UCSD-AML1 (cell line): ENCODE results near the gene TAF11L4.
"Not testable (repeated sequence)": the region's sequence is repeated elsewhere in the genome, so short reads cannot be mapped to it uniquely, and the experiment has no call there.

Experiments
- DNase-seq: peaks from one replicate; lab custom pipeline; 2025; ENCODE audit not compliant: unreplicated experiment; lab: John Stamatoyannopoulos, UW

The TAF11L4 gene

DNA sequence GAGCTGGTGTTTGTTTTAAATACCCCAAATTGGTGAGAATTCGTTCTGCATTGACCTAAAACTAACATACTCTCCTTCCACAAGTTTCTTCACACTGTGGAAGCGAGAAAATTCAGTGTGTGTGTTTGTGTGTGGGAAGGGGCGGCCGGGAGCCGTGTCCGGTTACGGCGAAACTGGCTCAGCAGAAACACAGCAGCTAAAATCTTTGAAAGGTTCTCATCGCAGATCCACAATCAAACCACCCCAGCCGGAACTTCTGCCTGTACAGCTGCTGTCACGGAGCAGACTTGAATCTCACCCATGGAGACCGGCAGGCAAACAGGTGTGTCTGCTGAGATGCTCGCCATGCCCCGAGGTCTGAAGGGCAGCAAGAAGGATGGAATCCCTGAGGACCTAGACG lies at the start of gene TAF11L4:
Gene TAF11L4 (plus strand): TSS at position 301 of the 400 bp plus-strand sequence.
- not testable (repeated sequence) for DNase-seq

DNA sequence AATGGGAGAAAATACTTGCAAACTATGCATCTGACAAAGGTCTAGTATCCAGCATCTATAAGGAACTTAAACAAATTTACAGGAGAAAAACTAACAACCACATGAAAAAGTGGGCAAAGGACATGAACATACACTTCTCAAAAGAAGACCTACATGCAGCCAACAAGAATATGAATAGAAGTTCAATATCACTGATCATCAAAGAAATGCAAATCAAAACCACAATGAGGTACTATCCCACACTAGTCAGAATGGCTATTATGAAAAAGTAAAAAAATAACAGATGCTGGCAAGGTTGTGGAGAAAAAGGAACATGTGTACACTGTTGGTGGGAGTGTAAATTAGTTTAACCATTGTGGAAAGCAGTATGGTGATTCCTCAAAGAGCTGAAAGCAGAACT lies 46.5 kb upstream of the TAF11L4 start:
- not testable (repeated sequence) for DNase-seq

DNA sequence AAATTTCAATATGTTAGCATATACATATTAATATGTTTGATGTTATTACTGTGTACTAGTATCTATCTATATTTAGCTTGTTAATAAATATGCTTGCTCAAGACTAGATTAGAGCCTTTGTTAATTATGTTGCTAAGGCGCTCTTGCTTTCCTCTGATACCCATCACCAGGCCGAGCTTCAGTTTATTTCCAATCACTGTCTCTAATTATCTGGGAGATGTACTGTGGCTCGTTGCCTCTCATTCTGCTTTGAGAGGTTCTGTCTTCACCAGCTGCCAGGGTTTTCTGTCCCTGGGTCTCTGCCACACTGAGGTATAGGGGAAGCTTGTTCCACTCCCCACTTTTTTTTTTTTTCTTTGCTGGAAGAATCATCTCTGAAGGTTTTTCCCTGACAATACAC lies 44.6 kb upstream of the TAF11L4 start:
- no peak for DNase-seq

DNA sequence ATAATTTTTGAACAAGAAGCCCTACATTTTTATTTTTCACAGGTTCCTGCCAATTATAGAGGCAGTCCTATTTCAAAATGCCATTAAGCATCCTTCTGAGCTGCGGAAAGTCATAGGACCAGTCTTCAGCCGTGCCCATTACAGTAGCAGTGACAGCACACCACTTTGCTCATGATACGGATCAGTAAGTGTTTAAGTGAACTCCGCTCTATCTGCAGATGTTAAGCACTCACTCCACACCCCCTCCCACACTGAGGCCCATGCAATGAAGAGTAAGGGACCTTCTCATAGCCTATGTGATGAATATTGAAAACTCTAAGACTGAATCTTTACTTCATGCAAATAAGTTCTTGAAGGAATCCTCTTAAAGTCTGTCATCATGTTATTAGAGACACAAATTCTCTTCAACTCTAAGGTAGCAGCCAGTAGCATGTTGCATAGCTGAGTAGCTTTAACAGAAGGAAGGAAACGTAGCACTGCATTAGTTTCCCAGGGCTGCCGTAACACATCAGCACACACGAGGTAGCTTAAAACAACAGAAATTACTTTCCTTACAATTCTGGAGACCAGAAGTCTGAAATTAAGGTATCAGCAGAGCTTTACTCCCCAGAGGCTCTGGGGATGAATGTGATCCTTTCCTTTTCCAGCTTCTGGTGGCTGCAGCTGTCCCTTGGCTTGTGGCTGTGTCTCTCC lies 43.9 kb upstream of the TAF11L4 start:
- no peak for DNase-seq

DNA sequence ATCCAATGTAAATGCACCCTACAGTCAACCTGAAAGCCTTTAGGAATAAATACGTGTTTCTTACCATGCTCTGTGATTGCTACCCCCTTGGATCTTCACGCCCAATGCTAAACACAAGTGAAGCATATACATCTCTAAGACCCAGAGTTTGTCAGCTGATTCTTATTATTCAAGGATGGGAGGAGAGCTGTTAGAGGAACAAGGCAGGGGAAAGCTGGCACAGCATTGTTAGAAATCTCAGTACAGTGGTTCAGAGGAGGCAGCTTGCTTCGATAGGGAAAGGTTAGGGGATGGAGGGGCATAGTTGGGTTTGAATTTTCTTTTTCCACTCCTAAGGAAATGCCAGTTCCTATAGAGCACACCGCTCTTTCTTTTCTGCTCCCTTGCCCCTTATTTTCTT lies 40.2 kb upstream of the TAF11L4 start:
- DNase-seq: no peak

DNA sequence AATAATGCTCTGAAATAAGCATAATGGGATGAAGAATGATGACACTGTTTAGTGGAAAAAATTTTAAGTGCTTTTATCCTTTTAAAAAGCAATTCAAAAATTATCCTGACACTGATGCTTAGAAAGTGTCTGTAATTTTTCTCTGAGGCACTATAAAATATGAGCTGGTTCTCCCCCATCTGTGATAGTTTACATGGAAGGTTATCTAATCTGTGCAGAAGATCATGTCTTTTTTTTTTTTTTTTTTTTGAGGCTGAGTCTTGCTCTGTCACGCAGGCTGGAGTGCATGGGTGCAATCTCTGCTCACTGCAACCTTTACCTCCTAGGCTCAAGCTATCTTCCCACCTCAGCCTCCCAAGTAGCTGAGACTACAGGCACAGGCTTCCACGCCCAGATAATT lies 38.8 kb upstream of the TAF11L4 start:
- DNase-seq: no peak

DNA sequence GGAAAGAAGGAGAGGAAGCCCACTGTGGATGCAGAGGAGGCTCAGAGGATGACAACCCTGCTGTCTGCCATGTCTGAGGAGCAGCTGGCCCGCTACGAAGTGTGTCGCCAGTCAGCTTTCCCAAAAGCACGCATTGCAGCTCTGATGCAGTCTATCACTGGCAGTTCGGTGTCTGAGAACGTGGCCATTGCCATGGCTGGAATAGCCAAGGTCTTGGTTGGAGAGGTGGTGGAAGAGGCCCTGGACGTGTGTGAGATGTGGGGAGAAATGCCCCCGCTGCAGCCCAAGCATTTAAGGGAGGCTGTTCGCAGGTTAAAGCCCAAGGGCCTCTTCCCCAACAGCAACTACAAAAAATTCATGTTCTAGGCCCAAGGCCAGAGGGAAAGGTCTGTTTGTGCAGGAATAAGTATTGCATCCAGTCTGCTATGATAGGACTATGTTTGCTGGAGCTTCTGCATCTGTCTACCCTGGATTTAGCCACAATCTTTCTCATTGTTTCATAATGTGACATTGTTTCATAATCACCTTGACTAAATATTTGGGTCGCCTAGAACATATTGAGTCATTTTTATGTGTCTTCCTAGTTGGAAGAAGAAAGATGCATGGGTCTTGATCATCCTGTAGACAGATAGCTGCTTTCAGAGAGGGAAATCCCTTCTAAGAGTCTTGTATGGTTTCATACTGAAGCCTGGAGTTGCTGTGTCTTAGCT lies 35.0 kb upstream of the TAF11L4 start:
- DNase-seq: not testable (repeated sequence)

DNA sequence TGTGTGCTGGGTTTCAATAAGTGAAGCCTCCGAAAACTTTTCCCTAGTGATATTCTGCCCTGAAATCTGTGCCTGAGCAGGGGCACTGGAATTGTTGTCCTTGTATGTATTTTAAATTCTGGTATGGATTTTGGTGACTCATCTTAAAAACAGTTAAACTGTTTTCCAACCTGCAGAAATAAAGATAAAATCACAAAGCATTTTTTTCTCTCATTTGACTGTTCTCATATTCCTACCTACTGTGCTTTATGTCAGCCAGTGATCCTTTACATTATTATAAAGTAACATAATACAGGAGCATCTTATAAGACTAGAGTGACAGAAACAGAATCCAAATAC lies 34.5 kb upstream of the TAF11L4 start:
- no peak for DNase-seq

DNA sequence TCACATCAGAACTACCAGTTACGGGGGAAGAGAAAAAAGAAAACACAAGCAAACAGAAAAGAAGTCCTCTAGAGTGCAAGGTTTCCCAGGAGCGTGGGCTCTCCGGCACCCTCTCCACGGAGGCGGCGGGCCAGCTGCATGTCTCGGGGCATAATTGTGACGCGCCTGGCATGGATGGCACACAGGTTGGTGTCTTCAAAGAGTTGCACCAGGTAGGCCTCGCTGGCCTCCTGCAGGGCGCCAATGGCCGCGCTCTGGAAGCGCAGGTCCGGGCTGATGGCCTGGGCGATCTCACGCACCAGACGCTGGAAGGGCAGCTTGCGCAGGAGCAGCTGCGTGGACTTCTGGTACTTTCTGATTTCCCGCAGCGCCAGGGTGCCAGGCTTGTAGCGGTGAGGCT lies 30.3 kb upstream of the TAF11L4 start:
- not testable (repeated sequence) for DNase-seq

DNA sequence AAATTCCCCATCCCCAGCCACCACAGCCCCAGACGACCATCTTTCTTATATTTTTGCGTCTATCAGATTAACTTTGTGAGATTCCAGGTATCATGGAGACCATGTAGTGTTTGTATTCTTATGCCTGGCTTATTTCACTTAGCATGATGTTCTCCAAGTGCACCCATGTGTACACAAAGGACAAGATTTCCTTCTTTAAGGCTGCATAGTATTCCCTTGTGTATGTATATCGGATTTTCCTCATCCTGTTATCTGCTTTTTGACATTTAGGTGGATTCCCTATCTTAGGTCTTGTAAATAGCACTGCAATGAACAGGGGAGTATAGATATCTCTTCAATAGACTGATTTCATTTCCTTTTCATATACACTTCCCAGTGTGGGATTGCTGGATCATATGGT lies 28.8 kb upstream of the TAF11L4 start:
- DNase-seq: no peak

DNA sequence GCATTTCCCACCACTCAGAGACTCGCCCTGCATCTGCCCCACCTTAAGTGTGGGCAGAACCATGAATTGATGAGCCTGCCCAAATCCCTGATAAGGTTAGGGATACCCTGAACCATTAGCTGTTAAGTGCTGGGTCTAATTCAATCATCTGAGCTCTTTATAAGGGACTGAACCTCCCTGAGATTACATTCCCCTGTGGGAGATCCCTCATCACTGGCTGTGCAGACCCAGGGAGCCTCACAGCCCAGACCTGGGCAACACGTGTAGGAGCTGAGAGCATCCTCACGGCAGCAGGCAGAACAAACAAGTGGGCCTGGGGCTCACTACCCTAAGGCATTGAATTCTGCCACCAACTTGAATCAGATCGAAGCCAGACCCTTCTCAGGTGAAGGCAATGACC lies 24.2 kb upstream of the TAF11L4 start:
- DNase-seq: no peak

DNA sequence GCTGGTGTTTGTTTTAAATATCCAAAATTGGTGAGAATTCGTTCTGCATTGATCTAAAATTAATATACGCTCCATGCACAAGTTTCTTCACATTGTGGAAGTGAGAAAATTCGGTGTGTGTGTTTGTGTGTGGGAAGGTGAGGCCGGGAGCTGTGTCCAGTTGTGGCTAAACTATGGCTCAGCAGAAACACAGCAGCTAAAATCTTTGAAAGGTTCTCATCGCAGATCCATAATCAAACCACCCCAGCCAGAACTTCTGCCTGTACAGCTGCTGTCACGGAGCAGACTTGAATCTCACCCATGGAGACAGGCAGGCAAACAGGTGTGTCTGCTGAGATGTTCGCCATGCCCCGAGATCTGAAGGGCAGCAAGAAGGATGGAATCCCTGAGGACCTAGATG lies 23.7 kb upstream of the TAF11L4 start, which contains the start of gene TAF11L2:
Gene TAF11L2 (plus strand): TSS at position 301 of the 400 bp plus-strand sequence.
- DNase-seq: not testable (repeated sequence)

DNA sequence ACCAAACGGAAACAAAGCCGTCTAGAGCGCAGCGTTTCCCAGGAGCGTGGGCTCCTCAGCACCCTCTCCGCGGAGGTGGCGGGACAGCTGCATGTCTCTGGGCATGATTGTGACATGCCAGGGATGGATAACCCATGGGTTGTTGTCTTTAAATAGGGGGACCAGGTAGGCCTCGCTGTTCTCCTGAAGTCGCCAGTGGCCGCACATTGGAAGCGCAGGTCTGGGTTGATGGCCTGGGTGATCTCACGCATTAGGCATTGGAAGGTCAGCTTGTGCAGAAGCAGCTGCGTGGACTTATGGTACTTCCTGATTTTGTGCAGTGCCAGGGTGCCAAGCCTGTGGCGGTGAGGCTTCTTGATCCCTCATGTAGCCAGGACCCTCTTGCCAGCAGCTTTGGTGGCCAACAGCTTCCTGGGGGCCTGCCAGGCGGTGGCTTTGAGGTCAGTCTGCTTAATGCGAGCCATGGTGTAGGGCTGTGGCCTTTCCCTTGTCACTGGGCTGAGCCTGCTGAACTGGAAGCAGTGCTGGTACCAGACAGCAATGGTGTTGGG lies 9.8 kb upstream of the TAF11L4 start:
- DNase-seq: no peak

DNA sequence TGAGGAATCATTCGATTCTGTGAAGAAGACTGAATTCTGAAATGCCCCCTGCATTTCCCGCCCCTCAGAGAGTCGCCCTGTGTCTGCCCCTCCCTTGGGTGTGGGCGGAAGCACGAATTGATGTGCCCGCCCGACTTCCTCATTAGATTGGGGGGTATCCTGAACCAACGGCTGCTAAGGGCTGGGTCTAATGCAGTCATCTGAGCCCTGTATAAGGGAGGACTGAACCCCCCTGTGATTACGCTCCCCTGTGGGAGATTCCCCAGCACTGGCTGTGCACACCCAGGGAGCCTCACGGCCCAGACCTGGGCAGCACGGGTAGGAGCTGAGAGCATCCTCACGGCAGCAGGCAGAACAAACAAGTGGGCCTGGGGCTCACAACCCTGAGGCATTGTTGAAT lies 4.1 kb upstream of the TAF11L4 start:
- DNase-seq: not testable (repeated sequence)

DNA sequence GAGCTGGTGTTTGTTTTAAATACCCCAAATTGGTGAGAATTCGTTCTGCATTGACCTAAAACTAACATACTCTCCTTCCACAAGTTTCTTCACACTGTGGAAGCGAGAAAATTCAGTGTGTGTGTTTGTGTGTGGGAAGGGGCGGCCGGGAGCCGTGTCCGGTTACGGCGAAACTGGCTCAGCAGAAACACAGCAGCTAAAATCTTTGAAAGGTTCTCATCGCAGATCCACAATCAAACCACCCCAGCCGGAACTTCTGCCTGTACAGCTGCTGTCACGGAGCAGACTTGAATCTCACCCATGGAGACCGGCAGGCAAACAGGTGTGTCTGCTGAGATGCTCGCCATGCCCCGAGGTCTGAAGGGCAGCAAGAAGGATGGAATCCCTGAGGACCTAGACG lies 3.5 kb upstream of the TAF11L4 start, which contains the start of gene TAF11L3:
Gene TAF11L3 (plus strand): TSS at position 301 of the 400 bp plus-strand sequence.
- not testable (repeated sequence) for DNase-seq

DNA sequence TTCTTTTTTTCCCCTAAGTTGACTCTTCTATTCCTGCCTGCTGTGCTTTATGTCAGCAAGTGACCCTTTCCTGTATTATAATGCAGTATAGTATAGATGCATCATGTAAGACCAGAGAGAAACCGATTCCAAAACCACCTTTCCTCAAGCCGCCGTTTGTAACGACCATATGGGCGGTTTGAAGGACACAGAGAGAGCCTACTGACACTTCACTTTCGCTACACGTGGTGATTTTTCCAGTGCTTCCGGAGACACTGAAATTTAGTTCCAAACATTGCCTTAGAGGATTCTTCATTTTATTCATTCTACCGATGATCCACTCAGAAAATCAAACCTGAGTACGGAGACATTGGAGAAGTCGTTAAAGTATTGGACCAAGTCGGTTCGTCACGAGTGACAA lies 2.1 kb upstream of the TAF11L4 start:
- not testable (repeated sequence) for DNase-seq

DNA sequence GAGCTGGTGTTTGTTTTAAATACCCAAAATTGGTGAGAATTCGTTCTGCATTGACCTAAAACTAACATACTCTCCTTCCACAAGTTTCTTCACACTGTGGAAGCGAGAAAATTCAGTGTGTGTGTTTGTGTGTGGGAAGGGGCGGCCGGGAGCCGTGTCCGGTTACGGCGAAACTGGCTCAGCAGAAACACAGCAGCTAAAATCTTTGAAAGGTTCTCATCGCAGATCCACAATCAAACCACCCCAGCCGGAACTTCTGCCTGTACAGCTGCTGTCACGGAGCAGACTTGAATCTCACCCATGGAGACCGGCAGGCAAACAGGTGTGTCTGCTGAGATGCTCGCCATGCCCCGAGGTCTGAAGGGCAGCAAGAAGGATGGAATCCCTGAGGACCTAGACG lies 3.3 kb downstream of the TAF11L4 start, which contains the start of gene TAF11L5:
Gene TAF11L5 (plus strand): TSS at position 301 of the 400 bp plus-strand sequence.
- DNase-seq: not testable (repeated sequence)

DNA sequence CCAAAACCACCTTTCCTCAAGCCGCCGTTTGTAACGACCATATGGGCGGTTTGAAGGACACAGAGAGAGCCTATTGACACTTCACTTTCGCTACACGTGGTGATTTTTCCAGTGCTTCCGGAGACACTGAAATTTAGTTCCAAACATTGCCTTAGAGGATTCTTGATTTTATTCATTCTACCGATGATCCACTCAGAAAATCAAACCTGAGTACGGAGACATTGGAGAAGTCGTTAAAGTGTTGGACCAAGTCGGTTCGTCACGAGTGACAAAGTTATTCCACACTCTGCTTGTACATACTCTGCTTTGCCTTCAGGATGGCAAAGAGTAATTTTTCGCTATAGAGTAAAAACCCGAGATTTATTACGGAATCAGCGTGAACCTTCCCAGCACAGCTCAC lies 4.9 kb downstream of the TAF11L4 start:
- not testable (repeated sequence) for DNase-seq

DNA sequence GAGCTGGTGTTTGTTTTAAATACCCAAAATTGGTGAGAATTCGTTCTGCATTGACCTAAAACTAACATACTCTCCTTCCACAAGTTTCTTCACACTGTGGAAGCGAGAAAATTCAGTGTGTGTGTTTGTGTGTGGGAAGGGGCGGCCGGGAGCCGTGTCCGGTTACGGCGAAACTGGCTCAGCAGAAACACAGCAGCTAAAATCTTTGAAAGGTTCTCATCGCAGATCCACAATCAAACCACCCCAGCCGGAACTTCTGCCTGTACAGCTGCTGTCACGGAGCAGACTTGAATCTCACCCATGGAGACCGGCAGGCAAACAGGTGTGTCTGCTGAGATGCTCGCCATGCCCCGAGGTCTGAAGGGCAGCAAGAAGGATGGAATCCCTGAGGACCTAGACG lies 6.8 kb downstream of the TAF11L4 start, which contains the start of gene TAF11L6:
Gene TAF11L6 (plus strand): TSS at position 301 of the 400 bp plus-strand sequence.
- DNase-seq: not testable (repeated sequence)
